Hippocampal formation (tissue), 2 donors: Measurements from ENCODE around the gene GCNT2.
"Not testable (repeated sequence)": the region's sequence is repeated elsewhere in the genome, so short reads cannot be mapped to it uniquely, and the experiment has no call there.

Source experiments
- DNase-seq, 2 donors: peaks; one replicate each; lab custom pipeline; 2025; lab: John Stamatoyannopoulos, UW

The GCNT2 gene

DNA sequence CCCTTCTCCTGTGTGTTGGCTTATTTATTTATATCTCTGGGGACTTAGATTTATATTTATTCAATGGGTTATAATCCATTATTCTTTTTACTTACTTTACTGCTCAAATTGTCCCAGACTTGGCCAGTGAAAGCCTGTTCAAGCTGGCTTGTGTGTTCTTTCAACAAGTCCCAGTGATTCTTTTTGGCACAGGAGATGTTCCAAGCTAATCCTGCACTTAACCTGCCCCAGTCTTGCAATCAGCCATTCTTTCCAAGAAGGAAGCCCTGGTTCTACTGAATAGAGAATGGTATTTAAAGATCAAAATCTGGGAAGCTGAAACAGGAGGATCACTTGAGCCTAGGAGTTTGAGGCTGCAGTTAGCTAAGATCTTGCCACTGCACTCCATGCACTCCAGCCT lies 26.7 kb downstream of the GCNT2 start:
- no peak for DNase-seq

DNA sequence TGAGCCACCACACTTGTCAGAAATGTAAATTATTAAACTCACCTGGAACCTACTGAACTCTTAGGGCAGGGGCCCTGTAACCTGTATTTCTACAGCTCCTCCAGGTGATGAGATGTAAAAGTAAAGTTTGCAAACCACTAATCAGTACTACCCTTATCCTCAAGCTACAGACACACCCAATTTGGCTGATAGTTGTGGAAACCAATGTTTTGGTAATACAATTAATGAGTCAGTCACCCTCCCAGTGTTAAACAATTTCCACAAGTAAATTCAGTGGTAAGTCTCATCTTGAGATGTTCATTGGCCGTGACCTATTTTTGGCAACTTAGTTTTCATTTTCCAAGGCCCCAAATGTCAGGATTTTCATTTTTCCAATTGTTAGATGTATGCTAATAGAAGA lies 29.6 kb downstream of the GCNT2 start:
- no peak for DNase-seq

DNA sequence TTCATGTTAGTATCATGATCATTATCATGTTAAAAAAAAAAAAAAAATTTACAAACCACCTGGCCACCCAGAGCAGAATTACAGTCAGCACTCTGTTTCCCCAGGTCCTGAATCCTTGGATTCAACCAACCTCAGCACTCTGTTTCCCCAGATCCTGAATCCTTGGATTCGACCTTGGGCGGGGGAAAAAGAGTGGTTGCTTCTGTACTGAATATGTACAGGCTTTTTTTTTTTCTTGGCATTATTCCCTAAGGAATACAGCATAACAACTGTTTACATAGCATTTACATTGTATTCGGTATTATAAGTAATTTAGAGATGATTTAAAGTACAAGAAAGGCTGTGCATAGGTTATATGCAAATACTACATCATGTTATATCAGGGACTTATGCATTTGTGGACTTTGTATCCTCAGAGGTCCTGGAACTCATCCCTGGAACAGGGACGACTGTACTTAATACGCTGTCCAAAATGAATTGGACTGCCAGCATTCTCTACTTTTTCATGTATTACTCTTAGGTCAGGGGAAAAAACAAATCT lies 31.2 kb downstream of the GCNT2 start:
- DNase-seq: no peak

DNA sequence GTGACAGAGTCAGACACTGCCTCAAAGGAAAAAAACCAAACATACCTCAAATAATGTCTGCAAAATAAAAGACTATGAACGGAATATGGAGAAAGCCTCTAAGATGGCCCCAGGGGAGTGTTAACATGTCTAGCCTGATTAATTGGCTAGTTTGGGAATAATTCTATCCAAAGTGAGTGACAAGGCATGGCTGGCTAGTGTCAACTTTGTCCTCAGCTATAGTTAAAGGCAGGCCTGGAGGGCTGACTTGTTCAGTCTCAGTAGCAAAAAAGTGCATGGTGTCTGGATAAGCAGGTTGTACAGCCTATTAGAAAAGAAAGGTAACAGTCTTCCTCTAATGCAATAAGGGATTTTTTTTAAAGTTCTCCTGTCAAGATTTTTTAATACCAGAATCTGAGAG lies 32.7 kb downstream of the GCNT2 start:
- no peak for DNase-seq

- no peak for DNase-seq
These were observed 33.7 kb downstream of the GCNT2 start for GRCh38 chr6:10554826-10555225.

GRCh38 chr6:10555625-10556309 lies 34.6 kb downstream of the GCNT2 start:
- DNase-seq: peak; percentile 50 to 73

- DNase-seq: no peak
These were observed 35.4 kb downstream of the GCNT2 start for GRCh38 chr6:10556589-10556988.

- no peak for DNase-seq
These were observed 35.8 kb downstream of the GCNT2 start for GRCh38 chr6:10556992-10557391.

- DNase-seq: no peak
These were observed 36.8 kb downstream of the GCNT2 start for GRCh38 chr6:10557913-10558312.

- DNase-seq: peak in 1 of 2 donors; percentile 10
These were observed 37.4 kb downstream of the GCNT2 start for GRCh38 chr6:10558565-10558964.

DNA sequence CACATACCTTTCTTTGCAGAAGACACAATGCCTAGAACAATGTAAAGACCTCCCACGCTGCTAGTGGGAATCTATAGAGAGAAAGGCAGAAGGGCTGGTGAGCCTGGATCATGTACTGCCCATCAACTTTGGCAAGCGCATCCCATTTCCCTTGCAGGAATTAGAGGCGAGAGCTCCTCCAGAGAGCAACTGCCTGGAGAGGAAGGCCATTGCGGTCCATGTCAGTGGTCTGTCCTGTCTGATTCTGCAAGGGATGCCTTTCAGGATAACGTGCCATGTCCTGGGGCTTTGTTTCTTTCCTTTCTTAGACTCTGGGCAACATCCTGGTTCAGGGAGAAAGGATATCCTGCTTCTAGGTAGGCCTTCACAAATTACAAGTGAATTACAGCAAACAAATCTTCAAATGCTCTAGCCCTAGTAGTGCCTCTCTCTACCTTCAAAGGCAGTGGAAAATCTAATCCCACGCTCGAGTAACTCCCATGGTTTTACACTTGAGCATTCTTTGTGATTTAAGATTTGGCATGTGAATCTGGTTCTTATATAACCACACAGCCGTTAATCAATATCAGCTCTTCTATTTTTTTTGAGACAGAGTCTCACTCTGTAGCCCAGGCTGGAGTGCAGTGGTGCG lies 38.5 kb downstream of the GCNT2 start:
- no peak for DNase-seq

DNA sequence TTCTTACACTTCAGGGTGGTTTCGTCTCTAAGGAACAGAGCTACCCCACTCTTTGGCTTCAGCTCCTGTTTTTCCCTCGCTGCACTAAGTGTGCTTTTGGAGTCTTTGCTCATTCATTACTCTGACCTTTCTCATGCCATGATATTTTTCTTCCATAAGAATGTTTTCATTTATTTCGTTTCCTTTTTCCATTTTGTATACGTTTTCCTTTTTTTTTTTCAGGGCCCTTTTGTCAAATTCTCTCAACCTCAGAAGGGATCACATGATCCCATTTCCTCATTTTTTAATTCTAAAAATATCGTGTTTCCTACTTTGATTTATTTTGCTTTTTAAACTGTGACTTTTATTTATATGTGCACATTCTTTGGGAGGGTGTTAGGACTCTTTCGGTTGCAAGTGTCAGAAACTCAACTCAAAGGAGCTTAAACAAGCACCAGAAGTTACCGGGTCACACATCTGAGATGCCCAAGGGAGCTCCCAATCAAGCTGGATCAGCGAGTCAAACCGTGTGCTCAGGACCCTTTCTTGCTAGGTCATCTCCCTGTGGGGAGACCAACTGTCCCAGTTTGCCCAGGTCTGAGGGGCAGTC lies 40.6 kb downstream of the GCNT2 start:
- no peak for DNase-seq

- DNase-seq: no peak
These were observed 44.0 kb downstream of the GCNT2 start for GRCh38 chr6:10564975-10565673.

- DNase-seq: no peak
These were observed 44.8 kb downstream of the GCNT2 start for GRCh38 chr6:10565913-10566312.

- no peak for DNase-seq
These were observed 46.3 kb downstream of the GCNT2 start for GRCh38 chr6:10567256-10568026.

DNA sequence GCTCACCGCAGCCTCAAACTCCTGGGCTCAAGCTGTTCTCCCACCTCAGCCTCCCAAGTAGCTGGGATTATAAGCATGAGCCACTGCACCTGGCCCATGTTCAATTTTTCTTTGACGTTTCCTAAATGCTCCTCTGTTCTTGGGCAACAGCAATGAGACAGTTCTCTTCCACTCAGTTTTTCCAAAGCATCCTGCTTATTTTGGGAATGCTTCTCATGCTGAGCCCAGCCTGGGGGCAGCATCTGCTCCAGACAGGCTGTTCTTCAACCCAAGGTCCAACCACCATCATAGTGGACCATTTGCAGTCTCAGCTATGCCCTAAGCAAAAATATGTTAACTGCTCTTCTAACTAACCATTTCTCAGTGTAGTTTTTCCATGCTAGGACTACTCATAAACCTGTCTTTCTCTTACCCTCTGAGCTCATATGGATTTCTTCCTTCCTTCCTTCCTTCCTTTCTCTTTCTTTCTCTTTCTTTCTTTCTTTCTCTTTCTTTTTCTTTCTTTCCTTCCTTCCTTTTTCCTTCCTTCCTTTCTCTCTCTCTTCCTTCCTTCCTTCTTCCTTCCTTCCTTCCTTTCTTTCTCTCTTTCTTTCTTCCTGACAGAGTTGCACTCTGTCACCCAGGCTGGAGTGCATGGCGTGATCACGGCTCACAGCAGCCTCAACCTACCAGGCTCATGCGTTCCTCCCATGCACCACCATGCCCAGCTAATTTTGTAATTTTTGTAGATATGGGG lies 48.4 kb downstream of the GCNT2 start:
- DNase-seq: no peak

DNA sequence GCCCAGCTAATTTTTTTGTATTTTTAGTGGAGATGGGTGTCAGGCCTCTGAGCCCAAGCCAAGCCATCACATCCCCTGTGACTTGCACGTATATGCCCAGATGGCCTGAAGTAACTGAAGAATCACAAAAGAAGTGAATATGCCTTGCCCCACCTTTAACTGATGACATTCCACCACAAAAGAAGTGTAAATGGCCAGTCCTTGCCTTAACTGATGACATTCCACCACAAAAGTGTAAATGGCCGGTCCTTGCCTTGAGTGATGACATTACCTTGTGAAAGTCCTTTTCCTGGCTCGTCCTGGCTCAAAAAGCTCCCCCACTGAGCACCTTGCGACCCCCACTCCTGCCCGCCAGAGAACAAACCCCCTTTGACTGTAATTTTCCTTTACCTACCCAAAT lies 54.4 kb downstream of the GCNT2 start:
- not testable (repeated sequence) for DNase-seq

DNA sequence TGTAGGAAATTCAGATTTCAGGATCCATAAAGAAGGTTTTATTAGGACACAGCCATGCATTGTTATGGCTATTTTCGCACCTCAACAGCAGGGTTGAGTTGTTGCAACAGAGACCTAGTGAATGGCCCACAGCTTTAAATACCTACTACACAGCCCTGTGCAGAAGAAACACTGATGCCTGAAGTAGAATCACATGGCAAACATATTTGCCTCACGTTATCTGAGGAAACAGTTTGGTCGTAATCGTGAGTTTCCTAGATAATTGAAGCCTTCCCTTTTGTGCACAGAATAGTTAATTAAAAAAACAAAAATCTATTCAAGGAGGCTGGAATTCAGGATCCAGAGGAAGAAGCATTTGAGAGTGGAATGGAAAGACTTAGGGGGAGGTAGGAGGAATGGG lies 55.1 kb downstream of the GCNT2 start:
- no peak for DNase-seq

DNA sequence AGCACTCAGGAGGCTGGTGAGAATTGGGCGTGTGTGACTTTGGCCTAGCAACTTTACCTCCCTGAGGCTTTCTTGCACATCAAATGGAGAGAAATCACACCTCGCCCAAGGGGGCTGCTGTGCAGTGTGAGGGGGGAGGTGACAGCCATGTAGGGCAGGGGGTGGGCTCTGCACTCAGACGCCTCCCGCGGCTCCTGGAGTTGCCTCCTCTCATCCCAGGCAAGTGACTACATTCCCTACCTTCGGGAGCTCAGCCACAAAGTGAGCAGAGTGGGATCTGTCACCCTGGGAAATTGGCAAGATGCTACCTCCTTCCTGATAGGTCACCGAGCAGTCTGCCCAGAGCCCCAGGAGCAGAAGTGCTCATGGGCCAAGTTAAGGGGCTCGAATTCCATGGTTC lies 56.0 kb downstream of the GCNT2 start:
- DNase-seq: no peak

- DNase-seq: no peak
These were observed 57.6 kb downstream of the GCNT2 start for GRCh38 chr6:10578723-10579122.

DNA sequence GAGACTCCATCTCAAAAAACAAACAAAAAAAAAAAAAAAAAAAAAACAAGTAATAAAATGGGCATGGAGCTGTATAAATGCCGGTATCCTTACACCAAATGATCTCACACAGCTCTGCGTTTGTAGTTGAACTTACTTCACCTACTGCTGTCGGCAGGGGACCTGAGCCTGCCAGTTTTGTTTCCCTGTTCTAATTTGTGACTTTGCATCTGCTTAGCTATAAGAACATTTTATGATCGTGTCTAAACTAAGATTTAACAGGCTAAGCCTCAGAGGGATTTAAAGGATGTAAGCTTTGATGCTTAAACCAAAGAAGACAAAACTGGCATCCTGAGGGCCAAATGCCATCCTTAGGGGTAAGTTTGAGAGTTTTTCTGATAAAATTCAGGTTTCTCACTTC lies 58.7 kb downstream of the GCNT2 start:
- DNase-seq: no peak
